ENCODE measurements around the gene NPB.
A peak's percentile ranks its signal among the peaks of the same experiment; 100 is the strongest.

Gene NPB

DNA sequence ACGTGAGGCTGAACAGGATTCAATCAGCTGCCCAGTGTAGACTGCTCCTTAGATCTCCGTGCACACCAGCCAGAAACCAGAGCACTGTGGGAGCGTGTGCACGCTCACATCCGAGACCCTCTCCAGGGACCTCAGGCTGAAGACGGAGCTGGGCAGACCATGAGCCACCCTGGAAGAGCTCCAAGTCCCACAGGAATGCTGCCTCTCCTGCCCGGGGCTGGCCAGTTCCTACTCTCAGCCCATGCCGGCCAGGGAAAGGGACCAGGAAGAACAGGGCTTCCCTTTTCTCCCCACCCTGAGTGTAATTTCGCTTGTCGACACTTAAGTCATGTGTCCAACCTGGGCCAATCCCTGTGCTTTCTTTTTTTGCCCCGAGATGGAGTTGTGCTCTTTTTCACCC, 17.5 kb upstream of the NPB start:
- H3K4me3 ChIP-seq (ENCODE audit: control insufficient read depth, low read depth, low read length) = no peak overlapping the region
- no peak for DNase-seq (ENCODE audit: low read depth)
- TF ChIP-seq CTCF (conservative IDR thresholded peaks at IDR 0.05; ENCODE audit: control insufficient read depth, insufficient read depth, low read depth, low read length) = no peak

GRCh38 chr17:81884968-81885367, 17.1 kb upstream of the NPB start:
- H3K4me3 ChIP-seq (ENCODE audit: control insufficient read depth, low read depth, low read length) = no peak overlapping the region
- TF ChIP-seq CTCF (conservative IDR thresholded peaks at IDR 0.05; ENCODE audit: control insufficient read depth, insufficient read depth, low read depth, low read length) = no peak
- no peak for DNase-seq (ENCODE audit: low read depth)

DNA sequence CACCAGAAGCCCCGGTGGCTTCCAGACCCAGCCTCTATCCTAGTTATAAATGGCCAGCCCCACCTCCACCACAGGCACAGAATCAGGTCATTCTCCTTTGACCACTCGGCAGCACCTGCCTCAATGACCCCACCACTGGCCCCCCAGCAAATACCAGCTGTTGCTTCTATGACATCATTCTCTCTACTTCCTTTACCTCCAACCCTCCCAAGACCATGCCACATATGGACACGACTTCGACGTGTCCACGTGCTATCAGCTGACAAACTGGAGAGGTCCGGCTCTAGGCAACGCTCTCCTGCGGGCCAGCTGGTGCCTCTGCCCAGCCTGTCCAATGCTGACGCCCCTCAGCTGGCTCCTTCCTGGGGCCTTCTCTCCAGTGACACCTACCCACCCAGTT, 16.6 kb upstream of the NPB start:
- no peak overlapping the region for H3K4me3 ChIP-seq (ENCODE audit: control insufficient read depth, low read depth, low read length)
- TF ChIP-seq CTCF (conservative IDR thresholded peaks at IDR 0.05; ENCODE audit: control insufficient read depth, insufficient read depth, low read depth, low read length) = no peak
- no peak for DNase-seq (ENCODE audit: low read depth)

- no peak overlapping the region for H3K4me3 ChIP-seq (ENCODE audit: control insufficient read depth, low read depth, low read length)
- TF ChIP-seq CTCF (conservative IDR thresholded peaks at IDR 0.05; ENCODE audit: control insufficient read depth, insufficient read depth, low read depth, low read length) = no peak
- peak; percentile 56 for DNase-seq (ENCODE audit: low read depth)
These were observed 16.0 kb upstream of the NPB start for GRCh38 chr17:81885869-81886548.

DNA sequence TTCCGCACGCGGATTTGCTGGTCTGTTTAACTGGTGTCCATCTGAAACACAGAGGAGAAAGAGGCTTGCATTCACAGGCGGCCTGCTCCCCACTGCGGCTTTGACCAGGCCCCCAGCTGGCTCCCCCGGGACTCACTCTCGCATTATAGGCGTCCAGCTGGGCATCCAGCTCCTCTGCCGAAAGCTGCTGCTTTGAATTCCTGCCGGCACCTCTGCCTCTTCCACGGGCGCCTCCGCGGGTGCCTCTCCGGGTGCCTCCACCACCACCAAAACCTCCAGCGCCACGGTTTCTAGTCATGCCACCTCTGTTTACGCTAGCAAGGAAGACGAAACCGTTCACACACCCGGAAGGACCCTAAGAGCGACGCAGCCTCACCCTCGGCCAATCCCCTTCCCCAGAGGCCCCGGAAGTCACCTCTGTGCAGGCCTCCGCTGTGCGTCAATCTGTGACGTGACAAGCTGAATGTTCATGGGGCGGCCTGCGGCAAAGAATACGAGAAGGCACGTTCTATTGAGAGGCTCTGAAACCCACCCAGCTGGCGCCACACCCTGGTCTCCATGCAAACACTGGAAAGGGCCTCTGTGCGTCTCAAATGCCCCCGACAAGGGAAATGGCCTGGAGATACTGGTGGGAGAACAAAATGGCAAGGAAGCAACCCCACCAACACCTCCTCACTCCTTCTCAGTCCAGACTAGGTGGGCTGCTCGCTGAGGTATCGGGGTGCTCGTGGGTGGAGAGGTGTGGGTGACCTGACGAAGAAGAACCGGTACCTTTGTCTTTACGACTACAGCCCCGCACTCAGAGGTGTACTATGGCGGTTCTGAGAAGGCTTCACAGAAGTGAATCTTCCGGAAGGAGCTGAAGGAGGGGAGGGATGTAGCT, 13.7 kb upstream of the NPB start:
- no peak for DNase-seq (ENCODE audit: low read depth)
- H3K4me3 ChIP-seq (ENCODE audit: control insufficient read depth, low read depth, low read length) = no peak overlapping the region
- TF ChIP-seq CTCF (conservative IDR thresholded peaks at IDR 0.05; ENCODE audit: control insufficient read depth, insufficient read depth, low read depth, low read length) = no peak

DNA sequence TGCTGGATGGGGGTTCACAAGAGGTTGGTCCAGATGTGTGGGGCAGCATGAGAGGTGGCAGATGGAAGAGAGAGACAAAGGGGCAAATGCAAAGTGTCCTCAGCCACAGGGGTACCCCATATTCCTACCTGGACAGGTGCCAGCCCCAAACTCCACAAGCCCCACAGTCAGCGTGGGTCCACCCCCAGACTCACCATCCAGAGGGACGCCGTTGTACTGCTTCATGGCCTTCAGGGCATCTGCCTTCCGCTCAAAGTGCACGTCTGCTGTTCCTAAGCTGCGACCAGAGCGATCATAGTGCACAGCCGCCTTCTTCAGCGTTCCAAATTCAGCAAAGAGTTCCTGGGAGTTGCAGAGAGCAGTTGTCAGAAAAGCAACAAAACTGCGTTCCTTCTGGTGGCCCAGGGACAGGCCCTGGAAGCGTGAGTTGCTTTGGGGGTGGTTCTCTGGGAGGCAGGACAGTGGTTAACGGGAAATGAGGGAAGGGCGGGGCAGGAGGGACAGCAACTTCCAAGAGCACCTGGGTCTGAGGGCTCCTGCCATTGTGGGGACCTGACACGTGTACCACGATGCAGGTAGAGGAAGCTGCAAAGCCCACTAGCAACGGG, 12.9 kb upstream of the NPB start:
- no peak for TF ChIP-seq CTCF (conservative IDR thresholded peaks at IDR 0.05; ENCODE audit: control insufficient read depth, insufficient read depth, low read depth, low read length)
- H3K4me3 ChIP-seq (ENCODE audit: control insufficient read depth, low read depth, low read length) = no peak overlapping the region
- no peak for DNase-seq (ENCODE audit: low read depth)
